Uterus (tissue), 2 donors: ENCODE measurements around the gene CHID1.

Experiments
- POLR2A ChIP-seq, 2 donors: fragments of 450-650 bp; IDR thresholded peaks; one replicate each; pipeline ENCODE4 v1.6.1; 2016; ENCODE audit warnings: antibody characterized with exemption in 2 of 2, mild to moderate bottlenecking in 1 of 2, moderate library complexity in 1 of 2
- TF ChIP-seq, protein P1 (sequence below), 4 experiments: fragments of 200-600 bp in 2 of 4; fragments of 450-650 bp in 2 of 4; sonication (generic) in 2 of 4; IDR thresholded peaks; one replicate each; pipeline ENCODE4 v1.5.1; 2016 to 2019; ENCODE audit warnings: antibody characterized with exemption in 4 of 4, mild to moderate bottlenecking in 2 of 4, moderate library complexity in 1 of 4

DNA sequence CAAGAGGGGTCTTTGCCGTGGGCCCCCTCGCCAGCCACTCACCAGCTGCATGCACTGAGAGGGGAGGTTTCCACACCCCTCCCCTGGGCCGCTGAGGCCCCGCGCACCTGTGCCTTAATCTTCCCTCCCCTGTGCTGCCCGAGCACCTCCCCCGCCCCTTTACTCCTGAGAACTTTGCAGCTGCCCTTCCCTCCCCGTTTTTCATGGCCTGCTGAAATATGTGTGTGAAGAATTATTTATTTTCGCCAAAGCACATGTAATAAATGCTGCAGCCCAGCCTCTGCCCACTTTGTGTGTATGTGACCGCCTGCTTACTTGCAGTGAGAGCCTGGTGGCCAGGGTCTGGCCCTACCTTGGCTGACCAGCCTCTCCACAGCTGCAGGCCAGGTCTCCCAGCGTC is 85.7 kb downstream of the CHID1 start:
- TF ChIP-seq, protein P1, sequence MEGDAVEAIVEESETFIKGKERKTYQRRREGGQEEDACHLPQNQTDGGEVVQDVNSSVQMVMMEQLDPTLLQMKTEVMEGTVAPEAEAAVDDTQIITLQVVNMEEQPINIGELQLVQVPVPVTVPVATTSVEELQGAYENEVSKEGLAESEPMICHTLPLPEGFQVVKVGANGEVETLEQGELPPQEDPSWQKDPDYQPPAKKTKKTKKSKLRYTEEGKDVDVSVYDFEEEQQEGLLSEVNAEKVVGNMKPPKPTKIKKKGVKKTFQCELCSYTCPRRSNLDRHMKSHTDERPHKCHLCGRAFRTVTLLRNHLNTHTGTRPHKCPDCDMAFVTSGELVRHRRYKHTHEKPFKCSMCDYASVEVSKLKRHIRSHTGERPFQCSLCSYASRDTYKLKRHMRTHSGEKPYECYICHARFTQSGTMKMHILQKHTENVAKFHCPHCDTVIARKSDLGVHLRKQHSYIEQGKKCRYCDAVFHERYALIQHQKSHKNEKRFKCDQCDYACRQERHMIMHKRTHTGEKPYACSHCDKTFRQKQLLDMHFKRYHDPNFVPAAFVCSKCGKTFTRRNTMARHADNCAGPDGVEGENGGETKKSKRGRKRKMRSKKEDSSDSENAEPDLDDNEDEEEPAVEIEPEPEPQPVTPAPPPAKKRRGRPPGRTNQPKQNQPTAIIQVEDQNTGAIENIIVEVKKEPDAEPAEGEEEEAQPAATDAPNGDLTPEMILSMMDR (IDR thresholded peaks at IDR 0.05), result no peak
- no peak for TF ChIP-seq POLR2A (IDR thresholded peaks at IDR 0.05)
